MM.1S (cell line): ENCODE data around the gene TCOF1.

Experiments used
- DNase-seq: peaks from one replicate; pipeline ENCODE4 v3.0.0-alpha.2; 2015
- H2AFZ ChIP-seq: fragments of 300-600 bp; sonication (generic); 2 replicates; pipeline ENCODE4 v1.6.0; 2016; ENCODE audit warnings: antibody characterized with exemption, low read length
- H3F3A ChIP-seq: fragments of 300-600 bp; sonication (generic); 2 replicates; pipeline ENCODE4 v1.6.1; 2016; ENCODE audit warnings: mild to moderate bottlenecking, antibody characterized with exemption, low read length, moderate library complexity, mixed read lengths; ENCODE audit not compliant: insufficient read depth
- H3K27ac ChIP-seq: fragments of 300-600 bp; sonication (generic); 2 replicates; pipeline ENCODE4 v1.5.1; 2016; ENCODE audit warnings: mild to moderate bottlenecking, low read length
- H3K27me3 ChIP-seq: fragments of 300-600 bp; sonication (generic); replicated peaks from 2 replicates; pipeline ENCODE4 v1.6.0; 2016; ENCODE audit warnings: low read length; ENCODE audit not compliant: insufficient read depth
- H3K36me3 ChIP-seq: fragments of 300-600 bp; sonication (generic); replicated peaks from 2 replicates; pipeline ENCODE4 v1.6.1; 2016; ENCODE audit warnings: mild to moderate bottlenecking, low read length, mixed read lengths; ENCODE audit not compliant: insufficient read depth
- H3K4me1 ChIP-seq: fragments of 300-600 bp; sonication (generic); 2 replicates; pipeline ENCODE4 v1.6.1; 2016; ENCODE audit warnings: low read length, mixed read lengths
- H3K4me2 ChIP-seq: fragments of 300-600 bp; sonication (generic); 2 replicates; pipeline ENCODE4 v1.6.0; 2016; ENCODE audit warnings: low read depth, low read length
- H3K4me3 ChIP-seq: fragments of 300-600 bp; sonication (generic); 2 replicates; pipeline ENCODE4 v1.5.1; 2016; ENCODE audit warnings: low read length, mixed read lengths
- H3K79me2 ChIP-seq: fragments of 300-600 bp; sonication (generic); 2 replicates; pipeline ENCODE4 v1.6.1; 2016; ENCODE audit warnings: mixed run types, low read length, mixed read lengths
- H3K9ac ChIP-seq: fragments of 300-600 bp; sonication (generic); 2 replicates; pipeline ENCODE4 v1.6.1; 2016; ENCODE audit warnings: low read length, mixed read lengths
- H3K9me2 ChIP-seq: fragments of 300-600 bp; sonication (generic); replicated peaks from 2 replicates; pipeline ENCODE4 v1.6.1; 2016; ENCODE audit warnings: mild to moderate bottlenecking, low read length, mixed read lengths; ENCODE audit not compliant: insufficient read depth
- H3K9me3 ChIP-seq: fragments of 300-600 bp; sonication (generic); replicated peaks from 2 replicates; pipeline ENCODE4 v1.6.1; 2016; ENCODE audit warnings: mild to moderate bottlenecking, low read length, mixed read lengths; ENCODE audit not compliant: insufficient read depth
- H4K20me1 ChIP-seq: fragments of 300-600 bp; sonication (generic); 2 replicates; pipeline ENCODE4 v1.6.1; 2016; ENCODE audit warnings: mild to moderate bottlenecking, low read length, moderate library complexity, mixed read lengths; ENCODE audit not compliant: insufficient read depth
- EZH2 ChIP-seq: fragments of 300-600 bp; sonication (generic); optimal IDR thresholded peaks from 2 replicates; pipeline ENCODE3; 2017; ENCODE audit warnings: low read depth, mild to moderate bottlenecking, antibody characterized with exemption, low read length, mixed read lengths
- EZH2phosphoT487 ChIP-seq: fragments of 300-600 bp; sonication (generic); IDR thresholded peaks from 2 replicates; pipeline ENCODE4 v1.6.1; 2018; ENCODE audit warnings: antibody characterized with exemption, low read length
- TF ChIP-seq, protein P1 (sequence below): fragments of 300-600 bp; sonication (generic); IDR thresholded peaks from 2 replicates; pipeline ENCODE4 v1.5.1; 2016; ENCODE audit warnings: antibody characterized with exemption, low read length, mixed read lengths

Gene TCOF1

DNA sequence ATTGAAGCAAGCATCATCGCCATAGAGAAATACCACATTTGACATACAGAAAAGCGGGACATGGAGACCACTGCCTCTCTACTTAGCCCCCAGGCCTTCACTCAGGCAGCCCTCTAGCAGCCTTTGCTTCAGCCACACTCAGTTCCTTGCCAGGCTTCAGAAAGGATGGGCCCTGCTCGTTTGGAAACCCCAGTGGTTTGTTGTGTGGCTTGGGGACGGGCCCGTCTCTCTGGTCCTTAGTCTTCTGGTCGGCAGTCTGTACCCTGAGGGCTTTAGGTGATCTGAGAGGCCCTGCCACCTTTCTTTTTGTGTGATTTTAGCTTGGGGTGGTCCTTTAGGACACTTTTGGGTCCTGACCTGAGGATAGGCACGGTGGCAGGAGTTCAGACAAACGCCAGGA lies 33.7 kb upstream of the TCOF1 start:
- no peaks in the 10 kb centered on the region for H3K9me2 ChIP-seq
- no peak overlapping the region for H3K27ac ChIP-seq
- H3K79me2 ChIP-seq = no peaks in the 10 kb centered on the region
- no peak overlapping the region for H3K4me2 ChIP-seq
- no peak overlapping the region for H2AFZ ChIP-seq
- no peak overlapping the region for H3K9ac ChIP-seq
- no peaks in the 10 kb centered on the region for H3K9me3 ChIP-seq
- no peaks in the 10 kb centered on the region for H3F3A ChIP-seq
- no peak for DNase-seq
- H3K36me3 ChIP-seq = no peaks in the 10 kb centered on the region
- H3K4me1 ChIP-seq = 0 out of 2 replicates have a peak, but pooled peaks cover 4% of the 10 kb centered on the region
- H3K27me3 ChIP-seq = no peaks in the 10 kb centered on the region
- H4K20me1 ChIP-seq = no peaks in the 10 kb centered on the region
- H3K4me3 ChIP-seq = no peak overlapping the region
- TF ChIP-seq, protein P1, sequence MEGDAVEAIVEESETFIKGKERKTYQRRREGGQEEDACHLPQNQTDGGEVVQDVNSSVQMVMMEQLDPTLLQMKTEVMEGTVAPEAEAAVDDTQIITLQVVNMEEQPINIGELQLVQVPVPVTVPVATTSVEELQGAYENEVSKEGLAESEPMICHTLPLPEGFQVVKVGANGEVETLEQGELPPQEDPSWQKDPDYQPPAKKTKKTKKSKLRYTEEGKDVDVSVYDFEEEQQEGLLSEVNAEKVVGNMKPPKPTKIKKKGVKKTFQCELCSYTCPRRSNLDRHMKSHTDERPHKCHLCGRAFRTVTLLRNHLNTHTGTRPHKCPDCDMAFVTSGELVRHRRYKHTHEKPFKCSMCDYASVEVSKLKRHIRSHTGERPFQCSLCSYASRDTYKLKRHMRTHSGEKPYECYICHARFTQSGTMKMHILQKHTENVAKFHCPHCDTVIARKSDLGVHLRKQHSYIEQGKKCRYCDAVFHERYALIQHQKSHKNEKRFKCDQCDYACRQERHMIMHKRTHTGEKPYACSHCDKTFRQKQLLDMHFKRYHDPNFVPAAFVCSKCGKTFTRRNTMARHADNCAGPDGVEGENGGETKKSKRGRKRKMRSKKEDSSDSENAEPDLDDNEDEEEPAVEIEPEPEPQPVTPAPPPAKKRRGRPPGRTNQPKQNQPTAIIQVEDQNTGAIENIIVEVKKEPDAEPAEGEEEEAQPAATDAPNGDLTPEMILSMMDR = no peak
- no peak for TF ChIP-seq EZH2
- TF ChIP-seq EZH2phosphoT487 = no peak

DNA sequence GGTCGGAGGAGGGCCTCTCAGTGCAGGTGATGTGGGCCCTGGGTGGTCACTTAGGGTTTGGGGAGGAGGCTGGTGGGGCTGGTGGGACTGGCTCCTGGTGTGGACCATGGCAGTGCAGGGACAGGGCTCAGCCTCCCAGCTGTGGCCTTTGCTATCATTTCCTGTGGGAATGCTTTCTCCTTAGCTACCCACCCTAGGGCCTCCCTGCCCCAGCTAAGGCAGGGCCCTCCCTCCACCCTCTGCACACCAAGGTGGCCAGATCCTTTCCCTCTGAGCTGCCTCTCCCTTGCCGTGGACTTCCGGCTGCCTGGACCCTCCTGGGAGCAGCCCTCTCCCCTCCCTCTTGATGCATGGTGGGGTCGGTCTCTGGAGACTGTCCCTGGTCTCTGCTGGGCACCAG lies 32.1 kb upstream of the TCOF1 start:
- Histone ChIP-seq H3K36me3 (no peaks in the 10 kb centered on the region), H3K27me3 (no peaks in the 10 kb centered on the region), H3K79me2 (no peaks in the 10 kb centered on the region), H3F3A (no peaks in the 10 kb centered on the region), H3K4me1 (0 out of 2 replicates have a peak, but pooled peaks cover 4% of the 10 kb centered on the region), H3K4me2 (no peak overlapping the region), H3K27ac (no peak overlapping the region), H4K20me1 (no peaks in the 10 kb centered on the region), H3K4me3 (no peak overlapping the region), H3K9me3 (no peaks in the 10 kb centered on the region), H3K9ac (no peak overlapping the region), H3K9me2 (no peaks in the 10 kb centered on the region), H2AFZ (no peak overlapping the region)
- no peak for TF ChIP-seq EZH2
- TF ChIP-seq, protein P1 = no peak
- no peak for TF ChIP-seq EZH2phosphoT487
- DNase-seq = no peak

DNA sequence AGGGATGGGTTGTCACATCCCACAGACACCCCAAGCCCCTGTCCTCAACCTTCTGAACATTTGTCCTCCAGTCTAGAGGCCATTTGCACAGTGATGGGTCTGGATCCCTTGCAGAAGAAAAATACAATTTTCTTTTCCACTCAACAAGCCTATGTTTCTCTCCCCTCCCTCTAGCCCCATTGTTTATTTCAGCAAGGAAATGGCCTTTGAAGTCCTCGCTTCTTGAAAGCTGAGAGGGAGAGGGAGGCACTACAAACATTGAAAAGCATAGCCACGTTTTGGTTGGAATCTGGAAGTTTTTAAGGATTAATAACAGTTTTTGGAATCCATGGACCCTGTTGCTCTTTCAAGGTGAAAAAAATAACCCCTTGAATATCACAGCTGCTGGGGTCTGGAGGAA lies 30.8 kb upstream of the TCOF1 start:
- Histone ChIP-seq H2AFZ (no peak overlapping the region), H3K27ac (no peak overlapping the region), H4K20me1 (no peaks in the 10 kb centered on the region), H3K4me1 (0 out of 2 replicates have a peak, but pooled peaks cover 4% of the 10 kb centered on the region), H3F3A (no peaks in the 10 kb centered on the region), H3K36me3 (no peaks in the 10 kb centered on the region), H3K9ac (no peak overlapping the region), H3K9me2 (no peaks in the 10 kb centered on the region), H3K79me2 (no peaks in the 10 kb centered on the region), H3K9me3 (no peaks in the 10 kb centered on the region), H3K27me3 (no peaks in the 10 kb centered on the region), H3K4me2 (no peak overlapping the region), H3K4me3 (no peak overlapping the region)
- TF ChIP-seq EZH2 = no peak
- no peak for DNase-seq

DNA sequence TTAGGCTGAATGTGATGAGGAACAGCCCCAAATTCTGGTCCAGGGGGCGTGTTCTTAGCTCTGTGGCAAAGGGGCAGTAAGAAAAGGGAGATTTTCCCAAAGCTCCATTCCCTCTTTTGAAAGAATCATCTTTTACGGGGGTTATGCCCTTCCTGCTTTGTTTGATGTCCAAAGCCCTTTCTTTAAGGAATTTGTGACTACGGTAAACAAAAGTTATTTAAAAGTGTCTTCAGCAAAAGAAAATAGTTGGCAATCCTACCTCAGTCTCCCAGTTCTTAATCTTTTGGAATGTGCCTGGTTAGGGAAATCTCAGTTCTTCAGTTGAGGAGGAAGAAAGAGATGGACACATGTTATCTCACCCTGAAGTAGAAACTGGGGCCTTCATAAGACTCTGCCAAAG lies 30.4 kb upstream of the TCOF1 start:
- Histone ChIP-seq H3K27me3 (no peaks in the 10 kb centered on the region), H3K36me3 (no peaks in the 10 kb centered on the region), H3K79me2 (no peaks in the 10 kb centered on the region), H3K4me3 (no peak overlapping the region), H4K20me1 (no peaks in the 10 kb centered on the region), H3K9ac (no peak overlapping the region), H3K4me2 (no peak overlapping the region), H2AFZ (no peak overlapping the region), H3F3A (no peaks in the 10 kb centered on the region), H3K4me1 (0 out of 2 replicates have a peak, but pooled peaks cover 3% of the 10 kb centered on the region), H3K27ac (no peak overlapping the region), H3K9me2 (no peaks in the 10 kb centered on the region), H3K9me3 (no peaks in the 10 kb centered on the region)
- DNase-seq = no peak
- no peak for TF ChIP-seq EZH2phosphoT487
- TF ChIP-seq EZH2 = no peak
